Gastroesophageal sphincter (tissue), 4 donors: ENCODE measurements around the gene MYO15B. TPM values are rescaled to one million over a fixed set of nuclear protein-coding genes. Genes with fewer than 3 reads are reported as not detected.

ENCODE experiments used
- ATAC-seq: fragments of 150-250 bp; one replicate; pipeline ENCODE4 v1.9.1; 2016; ENCODE audit warnings: mild to moderate bottlenecking, moderate library complexity
- H3K27ac ChIP-seq, 4 donors: fragments of 200-600 bp; sonication (generic) in 3 of 4; 1 replicate in 3 of 4; 2 replicates in 1 of 4; pipeline ENCODE4 v1.5.1; 2016 to 2019
- H3K27me3 ChIP-seq: fragments of 200-600 bp; sonication (generic); one replicate; pipeline ENCODE4 v1.5.1; 2019
- H3K36me3 ChIP-seq, 2 donors: fragments of 200-600 bp; sonication (generic); one replicate each; pipeline ENCODE4 v1.5.1; 2019; ENCODE audit warnings: control low read depth in 1 of 2
- H3K4me1 ChIP-seq, 3 donors: fragments of 200-600 bp; sonication (generic); 1 replicate in 2 of 3; 2 replicates in 1 of 3; pipeline ENCODE4 v1.5.1; 2016 to 2019; ENCODE audit warnings: control low read depth in 2 of 3
- H3K4me3 ChIP-seq, 2 donors: fragments of 200-600 bp; sonication (generic); one replicate each; pipeline ENCODE4 v1.5.1; 2019; ENCODE audit warnings: mild to moderate bottlenecking in 1 of 2, moderate library complexity in 1 of 2
- H3K9me3 ChIP-seq, 3 donors: fragments of 200-600 bp; sonication (generic); one replicate each; pipeline ENCODE4 v1.5.1; 2017 to 2019; ENCODE audit warnings: control low read depth in 2 of 3
- CTCF ChIP-seq, 4 experiments: fragments of 200-600 bp in 2 of 4; fragments of 450-650 bp in 2 of 4; sonication (generic) in 1 of 4; IDR thresholded peaks; one replicate each; pipeline ENCODE4 v1.5.1; 2017 to 2019; ENCODE audit warnings: antibody characterized with exemption in 4 of 4, mild to moderate bottlenecking in 2 of 4, moderate library complexity in 2 of 4
- EP300 ChIP-seq: sonication (generic); formaldehyde crosslinking; IDR thresholded peaks from one replicate; pipeline ENCODE4 v1.6.1; 2017; ENCODE audit warnings: antibody characterized with exemption, mild to moderate bottlenecking
- POLR2A ChIP-seq, 2 donors: fragments of 450-650 bp; IDR thresholded peaks; one replicate each; pipeline ENCODE4 v1.6.1; 2017; ENCODE audit warnings: antibody characterized with exemption in 2 of 2, mild to moderate bottlenecking in 2 of 2, moderate library complexity in 1 of 2
- POLR2AphosphoS5 ChIP-seq: sonication (generic); formaldehyde crosslinking; IDR thresholded peaks from one replicate; pipeline ENCODE4 v1.6.1; 2017; ENCODE audit warnings: antibody characterized with exemption
- WGBS, 2 donors: methylation state at CpG; one replicate each; pipeline ENCODE4 v1.1.5; 2018; ENCODE audit warnings: low coverage in 1 of 2; 5-methylcytosine and 5-hydroxymethylcytosine counted together
- total RNA-seq, 4 donors: library from RNA; depleted of rRNA; stranded (reverse); fragments of >200 nt; gene quantifications; one replicate each; pipeline ENCODE4 v1.1.0, GENCODE V29; 2016

The MYO15B gene
- total RNA-seq, 4 donors from 2014 or later: 10.7 to 76.1 (median 50.8) TPM

- peaks cover 0 to 78% of the 10 kb centered on the region in 2 donors for H3K36me3 ChIP-seq
- TF ChIP-seq POLR2AphosphoS5 (no peak), CTCF (IDR thresholded peaks at IDR 0.05) (no peak), POLR2A (IDR thresholded peaks at IDR 0.05) (no peak), EP300 (no peak)
- no peaks in the 10 kb centered on the region for H3K9me3 ChIP-seq
- 71% methylated on average over 1 of the region's 7 CpGs; no CpG with 5 or more reads in 1 of the 2 donors for WGBS, 2 donors
- no peaks in the 10 kb centered on the region for H3K4me1 ChIP-seq
- H3K4me3 ChIP-seq: no peak overlapping the region
- H3K27ac ChIP-seq: no peak overlapping the region
- H3K27me3 ChIP-seq: no peaks in the 10 kb centered on the region
- no peak for ATAC-seq
Observed at GRCh38 chr17:75647061-75647460, 59.5 kb downstream of the MYO15B start.

- Histone ChIP-seq H3K36me3 (peaks cover 0 to 83% of the 10 kb centered on the region in 2 donors), H3K4me1 (no peaks in the 10 kb centered on the region), H3K9me3 (no peaks in the 10 kb centered on the region), H3K4me3 (no peak overlapping the region), H3K27me3 (no peaks in the 10 kb centered on the region), H3K27ac (no peak overlapping the region)
- WGBS, 2 donors: 94 to 100% methylated on average over 7 of the region's 7 CpGs
- TF ChIP-seq POLR2AphosphoS5 (no peak), CTCF (IDR thresholded peaks at IDR 0.05) (no peak), EP300 (no peak), POLR2A (IDR thresholded peaks at IDR 0.05) (no peak)
- ATAC-seq: no peak
Observed at GRCh38 chr17:75647921-75648320, 60.3 kb downstream of the MYO15B start.

GRCh38 chr17:75649687-75650086 is 62.1 kb downstream of the MYO15B start:
- Histone ChIP-seq H3K27ac (no peak overlapping the region), H3K36me3 (peaks cover 0 to 90% of the 10 kb centered on the region in 2 donors), H3K27me3 (no peaks in the 10 kb centered on the region), H3K9me3 (no peaks in the 10 kb centered on the region), H3K4me1 (no peaks in the 10 kb centered on the region), H3K4me3 (no peak overlapping the region)
- WGBS, 2 donors: no CpG with 5 or more reads among the region's 6 CpGs
- ATAC-seq: no peak
- TF ChIP-seq POLR2AphosphoS5: no peak
- TF ChIP-seq EP300: no peak
- TF ChIP-seq CTCF (IDR thresholded peaks at IDR 0.05): no peak
- TF ChIP-seq POLR2A (IDR thresholded peaks at IDR 0.05): no peak

- Histone ChIP-seq H3K27me3 (no peaks in the 10 kb centered on the region), H3K4me1 (no peaks in the 10 kb centered on the region), H3K9me3 (no peaks in the 10 kb centered on the region), H3K36me3 (peaks cover 0 to 100% of the 10 kb centered on the region in 2 donors), H3K4me3 (no peak overlapping the region), H3K27ac (no peak overlapping the region)
- no CpG with 5 or more reads among the region's 7 CpGs for WGBS, 2 donors
- TF ChIP-seq POLR2AphosphoS5 (no peak), POLR2A (IDR thresholded peaks at IDR 0.05) (no peak), EP300 (no peak), CTCF (IDR thresholded peaks at IDR 0.05) (no peak)
- no peak for ATAC-seq
Observed at GRCh38 chr17:75650874-75651273, 63.3 kb downstream of the MYO15B start.

- no peak overlapping the region for H3K4me3 ChIP-seq
- ATAC-seq: no peak
- H3K27me3 ChIP-seq: no peaks in the 10 kb centered on the region
- no peaks in the 10 kb centered on the region for H3K4me1 ChIP-seq
- no peak for TF ChIP-seq EP300
- no peak for TF ChIP-seq POLR2AphosphoS5
- no peak for TF ChIP-seq POLR2A (IDR thresholded peaks at IDR 0.05)
- TF ChIP-seq CTCF (IDR thresholded peaks at IDR 0.05): no peak
- WGBS, 2 donors: 89 to 100% methylated on average over 1 to 3 of the region's 5 CpGs
- H3K36me3 ChIP-seq: peaks cover 0 to 95% of the 10 kb centered on the region in 2 donors
- H3K9me3 ChIP-seq: no peaks in the 10 kb centered on the region
- H3K27ac ChIP-seq: no peak overlapping the region
Observed at GRCh38 chr17:75652341-75652740, 64.7 kb downstream of the MYO15B start.
